Measurements from ENCODE around the gene ZKSCAN1.

Gene ZKSCAN1

DNA sequence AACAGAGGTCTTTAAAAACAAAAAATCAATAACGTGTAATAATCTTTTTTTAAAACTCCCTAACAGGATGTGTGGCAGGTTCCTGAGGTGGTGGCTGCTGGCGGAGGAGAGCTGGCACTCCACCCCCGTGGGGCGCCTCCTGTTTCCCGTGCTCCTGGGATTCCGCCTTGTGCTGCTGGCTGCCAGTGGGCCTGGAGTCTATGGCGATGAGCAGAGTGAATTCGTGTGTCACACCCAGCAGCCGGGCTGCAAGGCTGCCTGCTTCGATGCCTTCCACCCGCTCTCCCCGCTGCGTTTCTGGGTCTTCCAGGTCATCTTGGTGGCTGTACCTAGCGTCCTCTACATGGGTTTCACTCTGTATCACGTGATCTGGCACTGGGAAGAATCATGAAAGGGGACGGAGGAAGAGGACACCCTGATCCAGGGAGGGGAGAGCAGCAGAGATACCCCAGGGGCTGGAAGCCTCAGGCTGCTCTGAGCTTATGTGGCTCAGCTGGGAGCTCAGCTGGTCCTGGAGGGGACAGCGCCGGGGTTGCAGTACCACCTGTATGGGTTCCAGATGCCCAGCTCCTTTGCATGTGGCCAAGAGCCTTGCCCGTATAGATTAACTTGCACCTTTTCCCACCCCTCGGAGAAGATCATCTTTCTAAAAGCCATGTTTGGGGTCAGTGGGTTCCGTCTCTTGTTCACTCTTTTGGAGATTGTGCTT lies 22.9 kb upstream of the ZKSCAN1 start:
- no peak overlapping the region for H3K4me3 ChIP-seq
- H3K27ac ChIP-seq, result no peak overlapping the region
- TF ChIP-seq, protein P1, sequence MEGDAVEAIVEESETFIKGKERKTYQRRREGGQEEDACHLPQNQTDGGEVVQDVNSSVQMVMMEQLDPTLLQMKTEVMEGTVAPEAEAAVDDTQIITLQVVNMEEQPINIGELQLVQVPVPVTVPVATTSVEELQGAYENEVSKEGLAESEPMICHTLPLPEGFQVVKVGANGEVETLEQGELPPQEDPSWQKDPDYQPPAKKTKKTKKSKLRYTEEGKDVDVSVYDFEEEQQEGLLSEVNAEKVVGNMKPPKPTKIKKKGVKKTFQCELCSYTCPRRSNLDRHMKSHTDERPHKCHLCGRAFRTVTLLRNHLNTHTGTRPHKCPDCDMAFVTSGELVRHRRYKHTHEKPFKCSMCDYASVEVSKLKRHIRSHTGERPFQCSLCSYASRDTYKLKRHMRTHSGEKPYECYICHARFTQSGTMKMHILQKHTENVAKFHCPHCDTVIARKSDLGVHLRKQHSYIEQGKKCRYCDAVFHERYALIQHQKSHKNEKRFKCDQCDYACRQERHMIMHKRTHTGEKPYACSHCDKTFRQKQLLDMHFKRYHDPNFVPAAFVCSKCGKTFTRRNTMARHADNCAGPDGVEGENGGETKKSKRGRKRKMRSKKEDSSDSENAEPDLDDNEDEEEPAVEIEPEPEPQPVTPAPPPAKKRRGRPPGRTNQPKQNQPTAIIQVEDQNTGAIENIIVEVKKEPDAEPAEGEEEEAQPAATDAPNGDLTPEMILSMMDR (IDR thresholded peaks at IDR 0.05), result no peak
- no peak for DNase-seq (ENCODE audit: low spot score)

DNA sequence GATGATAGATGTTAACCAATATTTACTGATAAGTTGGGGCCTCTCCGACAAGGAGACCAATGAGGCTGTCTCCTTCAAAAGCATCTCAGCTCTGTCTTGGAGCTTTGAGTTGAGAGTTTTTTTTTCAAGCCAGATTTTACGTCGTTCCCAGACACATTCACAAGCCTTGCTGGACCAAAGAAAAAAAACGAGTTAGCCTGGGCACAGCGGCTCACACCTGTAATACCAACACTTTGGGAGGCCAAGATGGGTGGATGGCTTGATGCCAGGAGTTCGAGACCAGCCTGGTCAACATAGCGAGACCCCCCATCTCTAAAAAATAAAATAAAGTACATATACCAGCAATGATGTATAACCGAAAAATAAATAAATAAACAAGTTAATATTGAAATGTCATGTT lies 20.6 kb upstream of the ZKSCAN1 start:
- no peak for DNase-seq (ENCODE audit: low spot score)
- TF ChIP-seq, protein P1 (IDR thresholded peaks at IDR 0.05), result no peak
- no peak overlapping the region for H3K4me3 ChIP-seq
- no peak overlapping the region for H3K27ac ChIP-seq

DNA sequence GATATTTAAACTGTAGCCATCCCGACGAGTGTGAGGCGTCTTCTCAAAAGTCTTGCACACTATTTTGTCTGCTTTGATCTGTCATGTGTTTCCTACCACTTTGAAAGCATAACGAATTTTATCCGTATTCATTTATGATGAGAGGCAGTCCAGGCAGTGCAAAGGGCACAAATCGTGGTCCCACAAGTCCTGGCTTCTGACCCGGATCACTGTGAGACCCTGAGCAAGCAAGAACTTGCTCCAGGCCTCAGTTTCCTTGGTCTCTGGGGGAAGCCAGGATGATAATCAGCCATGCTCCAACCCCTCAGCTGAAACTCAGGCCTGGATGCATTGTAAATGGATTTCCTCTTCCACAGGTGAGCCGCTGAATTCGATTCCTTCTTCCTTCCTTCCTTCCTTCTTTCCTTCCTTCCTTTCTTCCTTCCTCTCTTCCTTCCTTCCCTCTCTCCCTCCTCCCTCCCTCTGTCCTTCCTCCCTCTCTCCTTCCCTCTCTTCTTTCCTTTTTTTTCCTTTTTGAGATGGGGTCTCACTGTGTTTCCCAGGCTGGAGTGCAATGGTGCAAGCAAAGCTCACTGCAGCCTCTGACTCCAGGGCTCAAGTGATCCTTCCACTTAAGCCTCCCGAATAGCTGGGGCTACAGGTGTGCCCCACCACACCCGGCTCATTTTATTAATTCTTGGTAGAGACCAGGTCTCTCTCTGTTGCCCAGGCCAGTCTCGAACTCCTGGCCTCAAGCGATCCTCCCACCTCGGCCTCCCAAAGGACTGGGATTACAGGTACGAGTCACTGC lies 18.4 kb upstream of the ZKSCAN1 start:
- TF ChIP-seq, protein P1 (IDR thresholded peaks at IDR 0.05), result no peak
- peak overlapping the region in 1 of 2 donors; percentile 59 for H3K27ac ChIP-seq
- DNase-seq (ENCODE audit: low spot score), result no peak
- peak overlapping the region; percentile 70 for H3K4me3 ChIP-seq

DNA sequence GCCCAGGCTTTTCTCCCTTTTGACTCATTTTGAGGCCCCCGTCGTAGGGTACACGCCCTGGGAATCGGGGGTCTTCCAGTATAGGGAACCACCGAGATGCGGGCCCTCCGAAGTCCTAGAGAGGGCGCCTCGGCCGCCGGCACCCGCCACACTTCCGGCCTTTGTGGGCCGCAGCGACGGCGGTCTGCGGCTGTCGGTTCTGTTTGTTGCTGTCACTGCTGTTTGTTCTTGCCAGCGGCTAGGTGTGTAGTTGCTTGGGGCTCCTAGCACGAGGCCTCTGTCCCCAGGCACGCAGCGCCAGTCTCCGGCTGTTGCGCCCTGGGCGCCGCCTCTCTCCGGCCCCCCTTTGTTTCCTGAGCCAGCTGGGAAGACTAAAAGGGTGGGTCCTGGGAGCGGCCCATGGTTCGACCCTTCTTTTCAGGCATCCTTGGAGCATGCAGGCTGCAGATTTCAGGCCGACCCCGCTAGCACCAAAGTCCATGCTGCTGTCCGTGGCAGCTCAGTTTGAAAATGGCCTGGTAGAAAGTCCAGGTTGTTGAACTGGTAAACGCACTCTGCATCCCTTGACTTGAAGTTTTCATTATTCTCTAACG lies 17.8 kb upstream of the ZKSCAN1 start:
- Histone ChIP-seq H3K4me3 (peak overlapping the region; percentile 70), H3K27ac (peak overlapping the region in 1 of 2 donors; percentile 59)
- TF ChIP-seq, protein P1 (IDR thresholded peaks at IDR 0.05), result no peak
- DNase-seq (ENCODE audit: low spot score), result no peak

DNA sequence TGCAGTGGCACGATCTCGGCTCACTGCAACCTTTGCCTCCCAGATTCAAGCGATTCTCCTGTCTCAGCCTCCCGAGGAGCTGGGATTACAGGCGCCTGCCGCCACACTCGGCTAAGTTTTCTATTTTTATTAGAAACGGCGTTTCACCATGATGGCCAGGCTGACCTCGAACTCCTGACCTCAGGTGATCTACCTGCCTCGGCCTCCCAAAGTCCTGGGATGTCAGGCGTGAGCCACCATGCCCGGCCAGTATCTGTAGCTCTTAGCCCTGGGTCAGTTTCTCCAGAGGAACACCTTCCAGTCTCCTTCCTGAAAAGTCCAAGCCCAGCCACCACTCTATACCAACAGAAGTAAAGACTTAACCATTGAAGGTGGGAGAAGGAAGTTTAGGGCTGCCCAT lies 15.2 kb upstream of the ZKSCAN1 start:
- no peak overlapping the region for H3K4me3 ChIP-seq
- no peak overlapping the region for H3K27ac ChIP-seq
- TF ChIP-seq, protein P1 (IDR thresholded peaks at IDR 0.05), result no peak
- no peak for DNase-seq (ENCODE audit: low spot score)

DNA sequence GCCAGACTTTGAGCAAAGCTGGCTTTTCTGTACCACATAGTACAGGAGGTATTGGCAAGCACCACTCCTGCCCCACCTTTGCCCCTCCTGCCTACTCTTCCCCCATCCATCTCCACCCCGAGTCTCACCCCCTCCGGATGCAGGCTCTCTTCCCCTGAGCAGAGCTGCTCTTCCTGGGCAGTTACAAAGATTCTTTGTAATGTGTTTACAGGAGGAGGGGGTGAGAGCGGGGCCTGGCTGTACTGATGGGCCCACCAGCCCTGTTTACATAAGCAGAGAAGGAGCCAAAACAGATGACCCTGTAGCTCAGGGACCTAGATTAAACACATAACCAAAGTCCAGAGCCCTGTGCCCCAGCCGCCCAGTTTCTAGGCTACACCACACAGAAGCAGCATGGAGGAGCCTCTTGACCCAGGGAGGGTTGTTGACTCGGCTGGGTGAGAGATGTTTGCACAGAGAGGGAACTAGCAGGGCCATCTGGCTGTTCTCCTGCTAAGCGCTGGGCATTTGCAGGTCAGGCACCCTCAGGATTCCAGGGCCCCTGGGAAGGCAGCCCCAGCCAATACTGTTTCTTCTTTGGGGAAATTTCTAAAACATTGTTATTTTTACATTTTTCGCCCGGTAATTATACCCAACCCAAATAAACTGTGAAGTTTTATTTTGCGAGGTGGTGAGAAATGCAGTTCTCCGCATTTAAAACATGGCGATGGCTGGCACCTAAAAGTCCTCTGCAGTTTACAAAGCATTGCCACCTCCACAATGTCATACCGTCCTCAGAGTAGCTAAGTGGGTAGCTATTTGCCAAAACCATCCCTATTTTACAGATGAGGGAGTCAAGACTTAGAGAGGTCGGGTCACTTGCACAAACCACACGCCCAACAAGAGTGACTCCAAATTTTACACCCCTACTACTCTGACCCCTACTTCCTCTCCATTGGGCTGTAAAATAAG lies 11.4 kb upstream of the ZKSCAN1 start:
- no peak for DNase-seq (ENCODE audit: low spot score)
- TF ChIP-seq, protein P1 (IDR thresholded peaks at IDR 0.05), result no peak
- H3K4me3 ChIP-seq, result no peak overlapping the region
- H3K27ac ChIP-seq, result no peak overlapping the region
